HEK293 (cell line): ENCODE data around the gene GZMB.

Experiments used
- CTCF ChIP-seq: fragments of 450-650 bp; formaldehyde crosslinking; IDR thresholded peaks from 2 replicates; pipeline ENCODE4 v1.5.1; 2016; ENCODE audit warnings: missing biosample characterization, missing genetic modification characterization
- EGR2 ChIP-seq: fragments of 450-650 bp; formaldehyde crosslinking; IDR thresholded peaks from 2 replicates; pipeline ENCODE4 v1.5.1; 2016; ENCODE audit warnings: low read depth, missing biosample characterization, missing genetic modification characterization
- GLIS2 ChIP-seq: fragments of 450-650 bp; formaldehyde crosslinking; IDR thresholded peaks from 2 replicates; pipeline ENCODE4 v1.5.1; 2016; ENCODE audit warnings: missing biosample characterization, missing genetic modification characterization
- REST ChIP-seq: fragments of 450-650 bp; formaldehyde crosslinking; IDR thresholded peaks from 2 replicates; pipeline ENCODE4 v1.5.1; 2016; ENCODE audit warnings: missing biosample characterization, missing genetic modification characterization
- ZBTB1 ChIP-seq: fragments of 450-650 bp; formaldehyde crosslinking; IDR thresholded peaks from 2 replicates; pipeline ENCODE4 v1.5.1; 2016; ENCODE audit warnings: missing biosample characterization, missing genetic modification characterization
- ZNF18 ChIP-seq: fragments of 450-650 bp; formaldehyde crosslinking; IDR thresholded peaks from 2 replicates; pipeline ENCODE4 v1.5.1; 2016; ENCODE audit warnings: missing biosample characterization, missing genetic modification characterization
- ZNF513 ChIP-seq: fragments of 450-650 bp; IDR thresholded peaks from 2 replicates; pipeline ENCODE4 v1.5.1; 2018; ENCODE audit warnings: missing biosample characterization, missing genetic modification characterization
- ZNF585B ChIP-seq: fragments of 450-650 bp; formaldehyde crosslinking; IDR thresholded peaks from 2 replicates; pipeline ENCODE4 v1.5.1; 2016; ENCODE audit warnings: missing biosample characterization, missing genetic modification characterization

GRCh38 chr14:24678801-24679247 is 44.8 kb upstream of the GZMB start:
- no peak for TF ChIP-seq ZNF585B (tag by site-specific recombination)
- no peak for TF ChIP-seq ZNF513
- peak; percentile 79 for TF ChIP-seq CTCF (tag by site-specific recombination)
- TF ChIP-seq ZNF18 (tag by site-specific recombination), result no peak
- TF ChIP-seq REST (tag by site-specific recombination), result no peak
- TF ChIP-seq ZBTB1 (tag by site-specific recombination), result no peak
- TF ChIP-seq EGR2 (tag by site-specific recombination), result no peak
- TF ChIP-seq GLIS2 (tag by site-specific recombination), result no peak
